Endothelial cell (in vitro differentiated cells): ENCODE measurements around the gene GUCY2C. TPM values are rescaled to one million over a fixed set of nuclear protein-coding genes. Genes with fewer than 3 reads are reported as not detected.

Experiments
- DNase-seq: peaks from one replicate; pipeline ENCODE4 v3.0.0; 2021; ENCODE audit warnings: low spot score
- H3K27ac Mint-ChIP-seq: one replicate; pipeline ENCODE4 v1.8.0; 2021; ENCODE audit warnings: mixed read lengths, inconsistent platforms; ENCODE audit not compliant: unreplicated experiment
- H3K27me3 Mint-ChIP-seq: one replicate; pipeline ENCODE4 v1.8.0; 2021; ENCODE audit warnings: mild to moderate bottlenecking, moderate library complexity, mixed read lengths, inconsistent platforms; ENCODE audit not compliant: unreplicated experiment
- H3K36me3 Mint-ChIP-seq: one replicate; pipeline ENCODE4 v1.8.0; 2021; ENCODE audit warnings: mild to moderate bottlenecking, low read depth, mixed read lengths, inconsistent platforms; ENCODE audit not compliant: unreplicated experiment
- H3K4me1 Mint-ChIP-seq: one replicate; pipeline ENCODE4 v1.8.0; 2021; ENCODE audit warnings: mild to moderate bottlenecking, mixed read lengths, inconsistent platforms; ENCODE audit not compliant: unreplicated experiment
- H3K4me3 Mint-ChIP-seq: one replicate; pipeline ENCODE4 v1.8.0; 2021; ENCODE audit warnings: mild to moderate bottlenecking, mixed read lengths, inconsistent platforms; ENCODE audit not compliant: unreplicated experiment
- H3K9me3 Mint-ChIP-seq: one replicate; pipeline ENCODE4 v1.8.0; 2021; ENCODE audit warnings: mixed read lengths, inconsistent platforms; ENCODE audit not compliant: unreplicated experiment
- total RNA-seq: library from RNA; stranded (reverse); fragmentation: NEBNext Ultra II Directional; extraction: Animal tissue kit (Norgen Biotek cat#: 25700); gene quantifications from one replicate; pipeline ENCODE4 v1.2.1, GENCODE V29; 2021; ENCODE audit not compliant: unreplicated experiment
- TF ChIP-seq, protein P1 (sequence below): fragments of 200-600 bp; sonication (generic); IDR thresholded peaks from one replicate; pipeline ENCODE4 v1.5.0; 2021; ENCODE audit warnings: antibody characterized with exemption; ENCODE audit not compliant: unreplicated experiment

The GUCY2C gene
- total RNA-seq, 1 donor from 2014 or later, result 0.36 TPM

DNA sequence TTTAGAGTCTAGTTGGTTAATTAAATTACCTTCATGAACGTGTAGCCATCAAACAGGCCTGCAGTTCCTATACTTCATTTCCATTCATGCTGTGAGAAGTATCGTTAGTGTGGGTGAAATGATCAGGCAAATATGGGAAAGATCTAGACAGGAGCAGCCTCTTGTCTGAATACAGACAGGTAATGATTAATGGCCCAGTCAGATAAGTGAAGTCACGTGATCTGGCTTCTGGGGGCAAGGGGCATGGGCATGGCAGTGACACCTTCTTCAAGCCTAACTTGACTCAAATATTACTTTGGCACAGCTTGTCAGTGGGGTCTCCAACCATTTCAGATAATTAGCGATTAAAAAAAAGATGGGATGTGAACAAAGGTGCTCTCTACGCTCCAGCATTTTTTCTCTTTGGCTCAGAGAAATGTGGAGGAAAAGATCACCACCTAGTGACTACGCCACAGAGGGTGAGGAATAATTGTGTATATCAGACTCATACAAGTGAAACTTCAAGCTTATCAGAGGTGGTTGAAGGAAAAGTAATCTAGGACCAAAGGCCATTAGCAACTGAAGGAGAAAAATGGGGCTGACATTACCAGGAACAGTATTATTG is 17.8 kb downstream of the GUCY2C start:
- TF ChIP-seq, protein P1, sequence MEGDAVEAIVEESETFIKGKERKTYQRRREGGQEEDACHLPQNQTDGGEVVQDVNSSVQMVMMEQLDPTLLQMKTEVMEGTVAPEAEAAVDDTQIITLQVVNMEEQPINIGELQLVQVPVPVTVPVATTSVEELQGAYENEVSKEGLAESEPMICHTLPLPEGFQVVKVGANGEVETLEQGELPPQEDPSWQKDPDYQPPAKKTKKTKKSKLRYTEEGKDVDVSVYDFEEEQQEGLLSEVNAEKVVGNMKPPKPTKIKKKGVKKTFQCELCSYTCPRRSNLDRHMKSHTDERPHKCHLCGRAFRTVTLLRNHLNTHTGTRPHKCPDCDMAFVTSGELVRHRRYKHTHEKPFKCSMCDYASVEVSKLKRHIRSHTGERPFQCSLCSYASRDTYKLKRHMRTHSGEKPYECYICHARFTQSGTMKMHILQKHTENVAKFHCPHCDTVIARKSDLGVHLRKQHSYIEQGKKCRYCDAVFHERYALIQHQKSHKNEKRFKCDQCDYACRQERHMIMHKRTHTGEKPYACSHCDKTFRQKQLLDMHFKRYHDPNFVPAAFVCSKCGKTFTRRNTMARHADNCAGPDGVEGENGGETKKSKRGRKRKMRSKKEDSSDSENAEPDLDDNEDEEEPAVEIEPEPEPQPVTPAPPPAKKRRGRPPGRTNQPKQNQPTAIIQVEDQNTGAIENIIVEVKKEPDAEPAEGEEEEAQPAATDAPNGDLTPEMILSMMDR, result no peak
- Mint-ChIP-seq H3K27ac (no peak overlapping the region), H3K4me3 (no peak overlapping the region), H3K9me3 (no peaks in the 10 kb centered on the region), H3K27me3 (no peaks in the 10 kb centered on the region), H3K4me1 (peaks cover 28% of the 10 kb centered on the region), H3K36me3 (no peaks in the 10 kb centered on the region)
- DNase-seq, result no peak

DNA sequence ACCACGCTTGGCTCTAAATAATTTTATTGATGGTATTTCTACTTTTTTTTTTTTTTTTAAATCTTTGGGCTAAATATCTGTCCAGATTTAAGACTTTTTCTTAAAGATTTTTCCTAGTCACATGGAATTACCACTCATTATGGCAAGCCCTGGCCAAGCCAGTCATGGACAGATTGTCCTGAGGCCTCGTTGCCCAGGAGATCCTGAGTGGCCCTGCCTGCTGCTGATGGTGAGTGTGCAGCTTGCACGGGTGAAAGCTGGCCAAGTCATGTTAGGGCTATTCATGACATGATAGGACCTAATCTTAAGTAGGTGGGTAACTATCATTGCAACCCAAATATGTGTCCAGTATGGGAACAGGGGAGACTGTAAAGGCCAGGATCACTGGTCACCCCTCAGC is 27.8 kb downstream of the GUCY2C start:
- TF ChIP-seq, protein P1, result no peak
- H3K4me3 Mint-ChIP-seq, result no peak overlapping the region
- DNase-seq, result no peak
- no peaks in the 10 kb centered on the region for H3K9me3 Mint-ChIP-seq
- peaks cover 5% of the 10 kb centered on the region for H3K4me1 Mint-ChIP-seq
- H3K36me3 Mint-ChIP-seq, result no peaks in the 10 kb centered on the region
- H3K27me3 Mint-ChIP-seq, result no peaks in the 10 kb centered on the region
- H3K27ac Mint-ChIP-seq, result no peak overlapping the region

DNA sequence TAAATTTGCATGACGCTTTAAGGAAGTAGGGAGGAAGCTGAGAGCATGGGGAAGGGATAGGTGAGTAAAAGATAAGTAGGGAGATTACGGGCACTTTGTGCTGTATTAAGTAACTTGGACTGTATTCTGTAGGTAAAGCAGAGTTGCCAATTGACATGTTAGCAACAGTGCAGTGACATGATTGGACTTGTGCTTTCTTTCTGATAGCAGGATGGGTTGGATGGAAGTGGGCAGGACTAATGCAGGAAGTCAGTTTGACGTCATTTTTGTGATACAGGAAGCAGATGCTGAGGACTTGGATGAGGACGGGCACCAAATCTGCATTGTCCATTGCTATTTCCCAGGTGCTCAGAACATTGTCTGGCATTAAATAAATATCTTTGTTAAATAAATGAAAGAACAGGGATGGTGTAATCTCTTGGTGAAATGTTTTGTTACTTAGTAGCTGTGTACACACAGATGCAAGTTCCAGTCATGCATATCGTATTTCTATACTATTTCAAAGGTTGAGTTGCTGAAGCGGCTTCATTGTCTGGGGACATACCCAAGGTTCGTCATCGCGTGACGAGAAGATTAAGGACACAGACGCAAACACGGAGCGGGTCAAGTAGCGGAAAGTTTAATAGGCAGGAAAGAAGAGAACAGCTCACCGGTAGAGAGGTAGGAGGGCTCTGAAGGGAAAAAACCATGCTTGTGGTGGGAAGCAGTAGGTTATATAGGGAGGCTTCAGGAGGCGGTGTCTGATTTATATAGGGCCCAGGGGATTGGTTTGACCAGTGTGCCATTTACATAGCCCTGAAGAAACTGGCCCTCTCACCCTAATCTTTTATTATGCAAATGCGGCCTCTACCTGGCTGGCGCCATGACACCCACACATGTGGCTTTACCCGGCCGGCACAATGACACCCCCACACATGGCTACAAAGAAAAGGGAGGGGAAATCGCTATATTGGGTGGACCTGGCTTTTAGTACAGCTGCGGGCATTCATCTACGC is 30.7 kb downstream of the GUCY2C start:
- H3K4me3 Mint-ChIP-seq, result no peak overlapping the region
- TF ChIP-seq, protein P1, result no peak
- no peaks in the 10 kb centered on the region for H3K27me3 Mint-ChIP-seq
- H3K9me3 Mint-ChIP-seq, result no peaks in the 10 kb centered on the region
- H3K36me3 Mint-ChIP-seq, result no peaks in the 10 kb centered on the region
- H3K27ac Mint-ChIP-seq, result peak overlapping the region; percentile 44
- DNase-seq, result no peak
- H3K4me1 Mint-ChIP-seq, result peaks cover 4% of the 10 kb centered on the region

DNA sequence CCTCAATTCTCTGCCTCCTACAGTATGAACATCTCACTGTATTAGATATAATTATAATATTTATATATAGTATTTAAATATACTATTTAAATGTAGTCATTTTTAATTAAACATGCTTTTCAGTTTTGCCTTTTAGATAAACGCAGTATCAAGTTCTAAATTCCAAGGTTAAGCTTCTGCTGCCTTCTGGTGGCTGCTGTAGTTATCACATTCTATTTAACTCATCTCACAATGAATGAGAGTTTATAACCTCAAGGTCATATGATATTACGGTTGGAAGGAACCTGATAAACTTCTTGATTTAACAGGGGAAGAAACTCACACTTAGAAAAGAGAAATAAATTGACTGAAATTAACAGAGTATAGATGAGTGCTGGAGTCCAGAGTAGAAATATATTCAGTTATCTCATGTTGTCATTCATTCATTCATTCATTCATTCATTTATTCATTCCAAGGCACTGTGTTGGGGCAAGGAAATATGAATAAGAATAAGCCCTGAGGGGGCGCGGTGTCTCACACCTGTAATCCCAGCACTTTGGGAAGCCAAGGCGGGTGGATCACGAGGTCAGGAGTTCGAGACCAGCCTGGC is 31.9 kb downstream of the GUCY2C start:
- peaks cover 4% of the 10 kb centered on the region for H3K4me1 Mint-ChIP-seq
- DNase-seq, result no peak
- H3K27me3 Mint-ChIP-seq, result peaks cover 2% of the 10 kb centered on the region
- no peaks in the 10 kb centered on the region for H3K36me3 Mint-ChIP-seq
- no peak overlapping the region for H3K27ac Mint-ChIP-seq
- H3K4me3 Mint-ChIP-seq, result no peak overlapping the region
- no peaks in the 10 kb centered on the region for H3K9me3 Mint-ChIP-seq
- TF ChIP-seq, protein P1, result peak; percentile 40

DNA sequence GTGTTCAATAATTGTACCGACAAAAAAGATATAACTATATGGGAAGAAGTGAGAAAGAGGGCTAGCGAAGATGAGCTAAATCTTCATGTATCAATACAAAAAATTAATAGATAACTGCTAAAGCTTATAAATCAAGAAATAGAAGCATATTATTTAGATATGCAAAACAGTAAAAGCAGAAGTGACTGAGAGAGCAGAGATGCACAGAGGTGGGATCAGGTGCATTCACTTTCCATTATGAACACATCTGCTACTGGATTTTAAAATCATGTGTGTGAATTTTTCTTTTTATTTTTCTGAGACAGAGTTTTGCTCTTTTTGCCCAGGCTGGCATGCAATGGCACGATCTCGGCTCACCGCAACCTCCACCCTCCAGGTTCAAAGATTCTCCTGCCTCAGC is 33.4 kb downstream of the GUCY2C start:
- peaks cover 4% of the 10 kb centered on the region for H3K4me1 Mint-ChIP-seq
- no peak overlapping the region for H3K4me3 Mint-ChIP-seq
- no peaks in the 10 kb centered on the region for H3K9me3 Mint-ChIP-seq
- DNase-seq, result no peak
- H3K27me3 Mint-ChIP-seq, result peaks cover 2% of the 10 kb centered on the region
- no peak overlapping the region for H3K27ac Mint-ChIP-seq
- TF ChIP-seq, protein P1, result no peak
- H3K36me3 Mint-ChIP-seq, result no peaks in the 10 kb centered on the region
